Measurements from ENCODE around the gene SLC2A9.

- TF ChIP-seq CTCF (IDR thresholded peaks at IDR 0.05; ENCODE audit: insufficient read depth, low read length, poor library complexity, severe bottlenecking) = no peak
- TF ChIP-seq EZH2phosphoT487 (conservative IDR thresholded peaks at IDR 0.05; ENCODE audit: low read length) = no peak
Observed at GRCh38 chr4:9866931-9867330, 154.4 kb downstream of the SLC2A9 start.

Measured in SU-DHL-6 (cell line).